Measurements from ENCODE around the gene CYP17A1.

DNA sequence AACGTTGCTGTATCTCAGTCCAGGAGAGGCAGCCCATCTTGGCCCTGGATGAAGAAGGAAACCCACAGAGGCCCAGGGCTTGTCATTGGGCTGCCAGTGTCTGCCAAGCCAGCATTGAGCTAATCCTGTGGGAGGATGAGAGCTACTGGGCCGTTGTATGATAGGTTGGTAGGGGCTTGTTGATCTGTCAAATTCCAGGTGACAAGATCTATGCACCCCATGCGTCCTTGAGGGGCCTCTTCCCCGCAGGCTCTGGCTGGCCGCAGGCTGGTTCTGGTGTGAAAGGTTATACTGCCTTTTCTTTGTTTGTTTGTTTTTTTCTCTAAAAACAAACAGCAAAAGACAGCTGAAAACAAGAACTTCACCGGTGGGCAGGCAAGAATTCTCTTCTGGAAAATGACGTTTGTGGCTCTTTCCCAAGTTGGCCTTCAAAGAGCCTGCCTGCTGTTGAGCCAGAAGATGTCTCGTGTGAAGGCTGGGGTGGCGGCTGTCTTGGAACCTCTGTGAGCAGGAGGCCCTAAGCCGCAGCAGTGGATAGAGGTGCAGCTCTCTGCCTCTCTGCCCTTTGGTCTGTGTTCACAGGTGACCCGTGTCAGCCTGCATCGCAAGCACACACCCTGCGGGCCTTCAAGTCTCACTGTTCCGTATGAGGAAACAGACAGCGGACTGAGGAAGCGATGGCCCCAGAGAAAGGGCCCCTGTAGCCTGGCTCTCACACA, 23.3 kb downstream of the CYP17A1 start:
- TF ChIP-seq, protein P1, sequence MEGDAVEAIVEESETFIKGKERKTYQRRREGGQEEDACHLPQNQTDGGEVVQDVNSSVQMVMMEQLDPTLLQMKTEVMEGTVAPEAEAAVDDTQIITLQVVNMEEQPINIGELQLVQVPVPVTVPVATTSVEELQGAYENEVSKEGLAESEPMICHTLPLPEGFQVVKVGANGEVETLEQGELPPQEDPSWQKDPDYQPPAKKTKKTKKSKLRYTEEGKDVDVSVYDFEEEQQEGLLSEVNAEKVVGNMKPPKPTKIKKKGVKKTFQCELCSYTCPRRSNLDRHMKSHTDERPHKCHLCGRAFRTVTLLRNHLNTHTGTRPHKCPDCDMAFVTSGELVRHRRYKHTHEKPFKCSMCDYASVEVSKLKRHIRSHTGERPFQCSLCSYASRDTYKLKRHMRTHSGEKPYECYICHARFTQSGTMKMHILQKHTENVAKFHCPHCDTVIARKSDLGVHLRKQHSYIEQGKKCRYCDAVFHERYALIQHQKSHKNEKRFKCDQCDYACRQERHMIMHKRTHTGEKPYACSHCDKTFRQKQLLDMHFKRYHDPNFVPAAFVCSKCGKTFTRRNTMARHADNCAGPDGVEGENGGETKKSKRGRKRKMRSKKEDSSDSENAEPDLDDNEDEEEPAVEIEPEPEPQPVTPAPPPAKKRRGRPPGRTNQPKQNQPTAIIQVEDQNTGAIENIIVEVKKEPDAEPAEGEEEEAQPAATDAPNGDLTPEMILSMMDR (IDR thresholded peaks at IDR 0.05) = no peak
- no peak for TF ChIP-seq CEBPB (IDR thresholded peaks at IDR 0.05)
- TF ChIP-seq, protein P2, sequence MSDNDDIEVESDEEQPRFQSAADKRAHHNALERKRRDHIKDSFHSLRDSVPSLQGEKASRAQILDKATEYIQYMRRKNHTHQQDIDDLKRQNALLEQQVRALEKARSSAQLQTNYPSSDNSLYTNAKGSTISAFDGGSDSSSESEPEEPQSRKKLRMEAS (IDR thresholded peaks at IDR 0.05) = no peak
- TF ChIP-seq RFX5 (IDR thresholded peaks at IDR 0.05) = no peak
- TF ChIP-seq ZFP36 (IDR thresholded peaks at IDR 0.05; ENCODE audit: borderline replicate concordance, partially characterized antibody) = no peak
- TF ChIP-seq RAD21 (conservative IDR thresholded peaks at IDR 0.05 in 1 of 2, IDR thresholded peaks at IDR 0.05 in 1 of 2) = no peak
- TF ChIP-seq CBX2 (IDR thresholded peaks at IDR 0.05; ENCODE audit: borderline replicate concordance, low read depth) = no peak
